ENCODE results near the gene CACNA1S.

The CACNA1S gene

GRCh38 chr1:201062511-201063091 is 49.6 kb downstream of the CACNA1S start:
- DNase-seq (ENCODE audit: low read depth in 2 of 2) = no peak

- no peak for DNase-seq (ENCODE audit: low read depth in 2 of 2)
Observed at GRCh38 chr1:201061886-201062285, 50.3 kb downstream of the CACNA1S start.

- DNase-seq (ENCODE audit: low read depth in 2 of 2) = no peak
Observed at GRCh38 chr1:201061049-201061448, 51.2 kb downstream of the CACNA1S start.

GRCh38 chr1:201060586-201060985 is 51.6 kb downstream of the CACNA1S start:
- DNase-seq (ENCODE audit: low read depth in 2 of 2) = no peak

- DNase-seq (ENCODE audit: low read depth in 2 of 2) = no peak
Observed at GRCh38 chr1:201059871-201060555, 52.2 kb downstream of the CACNA1S start.

GRCh38 chr1:201059401-201059800 is 52.8 kb downstream of the CACNA1S start:
- DNase-seq (ENCODE audit: low read depth in 2 of 2) = no peak

- no peak for DNase-seq (ENCODE audit: low read depth in 2 of 2)
Observed at GRCh38 chr1:201054091-201054543, 58.1 kb downstream of the CACNA1S start.

- no peak for DNase-seq (ENCODE audit: low read depth in 2 of 2)
Observed at GRCh38 chr1:201053155-201053860, 58.9 kb downstream of the CACNA1S start.

- no peak for DNase-seq (ENCODE audit: low read depth in 2 of 2)
Observed at GRCh38 chr1:201051399-201051798, 60.8 kb downstream of the CACNA1S start.

- no peak for DNase-seq (ENCODE audit: low read depth in 2 of 2)
Observed at GRCh38 chr1:201050515-201051277, 61.5 kb downstream of the CACNA1S start.

GRCh38 chr1:201049248-201049831 is 62.9 kb downstream of the CACNA1S start:
- DNase-seq (ENCODE audit: low read depth in 2 of 2) = no peak

- no peak for DNase-seq (ENCODE audit: low read depth in 2 of 2)
Observed at GRCh38 chr1:201048521-201048920, 63.7 kb downstream of the CACNA1S start.

GRCh38 chr1:201044119-201044518 is 68.1 kb downstream of the CACNA1S start:
- DNase-seq (ENCODE audit: low read depth in 2 of 2) = no peak

GRCh38 chr1:201042779-201043461 is 69.3 kb downstream of the CACNA1S start:
- DNase-seq (ENCODE audit: low read depth in 2 of 2) = peak in 1 of 2 donors; percentile 38

GRCh38 chr1:201041011-201041410 is 71.2 kb downstream of the CACNA1S start:
- DNase-seq (ENCODE audit: low read depth in 2 of 2) = no peak

- no peak for DNase-seq (ENCODE audit: low read depth in 2 of 2)
Observed at GRCh38 chr1:201039876-201040275, 72.3 kb downstream of the CACNA1S start.

- DNase-seq (ENCODE audit: low read depth in 2 of 2) = no peak
Observed at GRCh38 chr1:201039418-201039817, 72.8 kb downstream of the CACNA1S start.

- DNase-seq (ENCODE audit: low read depth in 2 of 2) = no peak
Observed at GRCh38 chr1:201038186-201038876, 73.9 kb downstream of the CACNA1S start.

GRCh38 chr1:201036188-201036842 is 75.9 kb downstream of the CACNA1S start:
- DNase-seq (ENCODE audit: low read depth in 2 of 2) = no peak

GRCh38 chr1:201034671-201035070 is 77.6 kb downstream of the CACNA1S start:
- no peak for DNase-seq (ENCODE audit: low read depth in 2 of 2)
